ENCODE results near the gene ARL14EP.

DNA sequence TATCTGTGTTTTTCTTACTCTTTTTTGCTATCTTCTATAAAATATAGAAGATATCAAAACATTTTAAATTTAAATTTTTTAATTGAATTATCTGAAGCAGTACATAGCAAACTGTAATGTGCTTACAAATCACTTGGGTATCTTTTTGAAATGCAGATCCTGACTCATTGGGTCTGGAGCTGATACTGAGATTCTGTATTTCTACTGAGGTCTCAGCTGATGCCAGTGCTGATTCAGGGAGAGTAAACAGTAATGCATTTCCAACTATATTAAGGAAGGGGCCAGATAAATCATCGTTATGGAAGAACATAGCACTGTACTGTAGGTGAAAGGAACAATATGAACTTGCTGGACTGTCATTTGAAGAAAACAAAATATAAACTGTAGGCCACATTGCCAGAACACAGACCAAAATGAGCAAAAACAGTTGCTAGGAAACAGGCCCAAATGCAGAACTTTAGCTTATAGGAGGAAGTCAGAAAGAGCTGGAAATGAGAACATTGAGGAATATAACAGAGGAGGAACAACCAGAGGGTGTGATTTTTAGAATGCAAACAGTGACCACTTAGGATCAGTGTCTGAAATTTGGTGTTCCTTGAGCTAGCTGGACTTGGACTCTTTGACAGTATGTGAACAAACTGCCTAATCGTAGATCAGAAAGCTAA lies 3.3 kb downstream of the ARL14EP start:
- TF ChIP-seq POLR2AphosphoS5 (IDR thresholded peaks at IDR 0.05; ENCODE audit: low read depth, low read length) = no peak
- no peak for TF ChIP-seq TAF1 (IDR thresholded peaks at IDR 0.05; ENCODE audit: borderline replicate concordance, low read depth, low read length)

Measured in GM12892 (cell line).